Jurkat, Clone E6-1 (cell line): ENCODE data around the gene KLK12. TPM values are rescaled to one million over a fixed set of nuclear protein-coding genes. Genes with fewer than 3 reads are reported as not detected.

Experiments
- DNase-seq: peaks from one replicate; pipeline ENCODE4 v3.0.0-alpha.2; 2011; ENCODE audit warnings: low read depth, low spot score
- H3K4me3 ChIP-seq: 2 replicates; pipeline ENCODE4 v1.5.1; 2011; ENCODE audit warnings: mild to moderate bottlenecking, low read length, control low read depth, moderate library complexity
- polyA plus RNA-seq: library from polyadenylated mRNA; unstranded; fragments of >200 nt; gene quantifications from one replicate; pipeline ENCODE4 v1.2.1, GENCODE V29; 2012; ENCODE audit warnings: missing spikeins; ENCODE audit not compliant: insufficient read length, insufficient read depth

Gene KLK12
- not detected for polyA plus RNA-seq

GRCh38 chr19:51034704-51035103, at the start of gene KLK12:
KLK12 (minus strand) TSS chr19:51035002; CDS start chr19:51034621, 381 bp downstream.
- H3K4me3 ChIP-seq = no peak within 1 kb of the TSS
- no peak for DNase-seq

GRCh38 chr19:51084505-51084904, 49.7 kb upstream of the KLK12 start:
- DNase-seq = no peak
- no peak overlapping the region for H3K4me3 ChIP-seq

- no peak for DNase-seq
- no peak overlapping the region for H3K4me3 ChIP-seq
Observed at GRCh38 chr19:51083783-51084182, 49.0 kb upstream of the KLK12 start.

- DNase-seq = no peak
- no peak overlapping the region for H3K4me3 ChIP-seq
Observed at GRCh38 chr19:51083181-51083580, 48.4 kb upstream of the KLK12 start.

- DNase-seq = no peak
- no peak within 1 kb of the TSS for H3K4me3 ChIP-seq
Observed at GRCh38 chr19:51082611-51083010, 47.8 kb upstream of the KLK12 start, which contains the start of gene KLK14. KLK14 (minus strand) TSS chr19:51082887; CDS start chr19:51082614, 273 bp downstream.

GRCh38 chr19:51081476-51081875, 46.7 kb upstream of the KLK12 start:
- H3K4me3 ChIP-seq = no peak overlapping the region
- no peak for DNase-seq

- no peak overlapping the region for H3K4me3 ChIP-seq
- no peak for DNase-seq
Observed at GRCh38 chr19:51079481-51080110, 44.8 kb upstream of the KLK12 start.

- no peak for DNase-seq
- no peak overlapping the region for H3K4me3 ChIP-seq
Observed at GRCh38 chr19:51078731-51079130, 43.9 kb upstream of the KLK12 start.

GRCh38 chr19:51078104-51078503, 43.3 kb upstream of the KLK12 start:
- DNase-seq = no peak
- no peak overlapping the region for H3K4me3 ChIP-seq

GRCh38 chr19:51076631-51077213, 41.9 kb upstream of the KLK12 start:
- no peak overlapping the region for H3K4me3 ChIP-seq
- DNase-seq = no peak

GRCh38 chr19:51075998-51076397, 41.2 kb upstream of the KLK12 start:
- no peak overlapping the region for H3K4me3 ChIP-seq
- no peak for DNase-seq

- H3K4me3 ChIP-seq = no peak overlapping the region
- DNase-seq = no peak
Observed at GRCh38 chr19:51071095-51071405, 36.2 kb upstream of the KLK12 start.

- no peak overlapping the region for H3K4me3 ChIP-seq
- no peak for DNase-seq
Observed at GRCh38 chr19:51070334-51071094, 35.7 kb upstream of the KLK12 start.

- DNase-seq = no peak
- no peak overlapping the region for H3K4me3 ChIP-seq
Observed at GRCh38 chr19:51066393-51067186, 31.8 kb upstream of the KLK12 start.

GRCh38 chr19:51065221-51065960, 30.6 kb upstream of the KLK12 start:
- DNase-seq = no peak
- H3K4me3 ChIP-seq = peak overlapping the region; percentile 39

- peak within 1 kb of the TSS; percentile 39 for H3K4me3 ChIP-seq
- no peak for DNase-seq
Observed at GRCh38 chr19:51064534-51065220, 29.9 kb upstream of the KLK12 start, which contains the start of gene KLK13. KLK13 (minus strand) TSS chr19:51065092; CDS start chr19:51065067, 25 bp downstream.

GRCh38 chr19:51063664-51064063, 28.9 kb upstream of the KLK12 start:
- DNase-seq = no peak

GRCh38 chr19:51060973-51061372, 26.2 kb upstream of the KLK12 start:
- no peak for DNase-seq
- no peak overlapping the region for H3K4me3 ChIP-seq

More at GRCh38 chr19:51063664-51064063, 28.9 kb upstream of the KLK12 start:
- H3K4me3 ChIP-seq = no peak overlapping the region
